Measurements from ENCODE around the gene HOXA1.
A peak's percentile ranks its signal among the peaks of the same experiment; 100 is the strongest.

DNA sequence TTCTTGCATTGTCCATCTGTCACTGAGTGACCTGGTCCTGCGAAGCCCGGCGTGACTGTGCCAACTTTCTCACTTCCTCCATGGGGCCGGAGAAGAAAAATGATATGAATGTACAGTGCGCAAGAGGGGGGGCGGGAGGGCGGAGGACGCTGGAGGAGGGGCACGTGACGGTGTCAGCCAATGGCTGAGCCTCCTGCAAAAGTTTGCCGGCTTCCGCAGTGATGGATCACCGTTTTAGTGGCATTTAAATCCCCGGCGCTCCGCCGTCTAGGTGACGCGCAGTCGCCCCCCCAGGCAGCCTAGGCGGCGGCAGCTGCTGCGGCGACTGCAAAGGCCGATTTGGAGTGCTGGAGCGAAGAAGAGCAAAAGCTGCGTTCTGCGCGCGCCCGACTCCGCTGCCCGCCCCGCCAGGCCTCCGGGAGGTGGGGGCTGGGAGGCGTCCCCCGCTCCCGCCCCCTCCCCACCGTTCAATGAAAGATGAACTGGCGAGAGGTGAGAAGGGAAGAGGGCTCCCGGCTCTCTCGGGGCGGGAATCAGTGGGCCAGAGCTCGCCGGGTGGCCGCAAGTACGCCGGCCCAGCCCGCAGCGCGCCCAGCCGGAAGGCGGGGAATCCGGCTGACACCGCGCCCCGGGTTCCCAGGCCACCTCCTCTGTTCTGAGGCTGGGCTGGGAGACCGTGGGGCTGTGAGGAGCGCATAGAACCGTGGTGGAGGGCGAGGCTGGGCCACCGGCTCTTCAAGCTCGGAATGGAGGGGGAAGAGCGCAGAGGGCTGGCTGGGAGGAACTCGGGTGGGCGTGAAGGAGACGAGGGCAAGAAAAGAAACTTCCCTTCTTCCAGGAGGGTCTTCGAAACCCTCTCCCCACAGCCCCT is at the start of gene HOXA1:
- TF ChIP-seq, protein P1, sequence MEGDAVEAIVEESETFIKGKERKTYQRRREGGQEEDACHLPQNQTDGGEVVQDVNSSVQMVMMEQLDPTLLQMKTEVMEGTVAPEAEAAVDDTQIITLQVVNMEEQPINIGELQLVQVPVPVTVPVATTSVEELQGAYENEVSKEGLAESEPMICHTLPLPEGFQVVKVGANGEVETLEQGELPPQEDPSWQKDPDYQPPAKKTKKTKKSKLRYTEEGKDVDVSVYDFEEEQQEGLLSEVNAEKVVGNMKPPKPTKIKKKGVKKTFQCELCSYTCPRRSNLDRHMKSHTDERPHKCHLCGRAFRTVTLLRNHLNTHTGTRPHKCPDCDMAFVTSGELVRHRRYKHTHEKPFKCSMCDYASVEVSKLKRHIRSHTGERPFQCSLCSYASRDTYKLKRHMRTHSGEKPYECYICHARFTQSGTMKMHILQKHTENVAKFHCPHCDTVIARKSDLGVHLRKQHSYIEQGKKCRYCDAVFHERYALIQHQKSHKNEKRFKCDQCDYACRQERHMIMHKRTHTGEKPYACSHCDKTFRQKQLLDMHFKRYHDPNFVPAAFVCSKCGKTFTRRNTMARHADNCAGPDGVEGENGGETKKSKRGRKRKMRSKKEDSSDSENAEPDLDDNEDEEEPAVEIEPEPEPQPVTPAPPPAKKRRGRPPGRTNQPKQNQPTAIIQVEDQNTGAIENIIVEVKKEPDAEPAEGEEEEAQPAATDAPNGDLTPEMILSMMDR (IDR thresholded peaks at IDR 0.05) = no peak
- TF ChIP-seq POLR2AphosphoS5 (IDR thresholded peaks at IDR 0.05) = peak in 2 of 3 donors; percentile 56 to 75
- TF ChIP-seq POLR2A (IDR thresholded peaks at IDR 0.05) = peak; percentile 56

Measured in breast epithelium (tissue), 3 donors.